SK-N-SH (cell line): ENCODE measurements around the gene LRRC46. TPM values are rescaled to one million over a fixed set of nuclear protein-coding genes. Genes with fewer than 3 reads are reported as not detected.

Experiments
- CTCF ChIA-PET: fragments of 300-600, 350-600 bp; formaldehyde crosslinking; extraction: SDS; loops from one replicate; lab custom pipeline; 2021; lab: Yijun Ruan, JAX
- POLR2A ChIA-PET: fragments of 350-600 bp; sonication (Branson Sonifier 250); formaldehyde crosslinking; extraction: SDS; loops from one replicate; lab custom pipeline; 2020; ENCODE audit warnings: antibody characterized with exemption, inconsistent platforms; lab: Yijun Ruan, JAX
- DNase-seq: peaks from one replicate; pipeline ENCODE4 v3.0.0; 2012
- H2AFZ ChIP-seq: fragments of 200-600 bp; sonication (generic); 2 replicates; pipeline ENCODE4 v1.8.1; 2016; ENCODE audit warnings: antibody characterized with exemption, mild to moderate bottlenecking, low read depth
- H3F3A ChIP-seq: fragments of 200-600 bp; sonication (generic); replicated peaks from 2 replicates; pipeline ENCODE3; 2016; ENCODE audit warnings: antibody characterized with exemption, mild to moderate bottlenecking; ENCODE audit not compliant: insufficient read depth
- H3K27ac ChIP-seq, 2 experiments: fragments of 200-500 bp in 1 of 2; fragments of 200-600 bp in 1 of 2; sonication (Bioruptor generic) in 1 of 2; sonication (generic), shearing (Covaris generic) in 1 of 2; 2 replicates each; pipeline versions ENCODE4 v1.5.1 to v1.6.1; 2014 to 2016; ENCODE audit warnings: low read depth in 2 of 2, inconsistent platforms in 1 of 2, low read length in 1 of 2, mild to moderate bottlenecking in 1 of 2, mixed read lengths in 1 of 2
- H3K27me3 ChIP-seq: fragments of 200-600 bp; sonication (generic), shearing (Covaris generic); 2 replicates; pipeline ENCODE4 v1.6.1; 2016; ENCODE audit warnings: mixed run types; ENCODE audit not compliant: insufficient read depth
- H3K36me3 ChIP-seq, 2 experiments: fragments of 200-500 bp in 1 of 2; fragments of 200-600 bp in 1 of 2; sonication (Bioruptor generic) in 1 of 2; sonication (generic) in 1 of 2; replicated peaks in 1 of 2; 2 replicates each; pipeline versions ENCODE3 to v1.5.1; 2014 to 2016; ENCODE audit warnings: low read length in 1 of 2, mild to moderate bottlenecking in 1 of 2; ENCODE audit not compliant: insufficient read depth in 2 of 2, control insufficient read depth in 1 of 2
- H3K4me1 ChIP-seq, 2 experiments: fragments of 200-500 bp in 1 of 2; fragments of 200-600 bp in 1 of 2; sonication (Bioruptor generic) in 1 of 2; sonication (generic), shearing (Covaris generic) in 1 of 2; 2 replicates each; pipeline versions ENCODE4 v1.5.1 to v1.6.1; 2014 to 2016; ENCODE audit warnings: low read depth in 1 of 2, low read length in 1 of 2, mixed run types in 1 of 2; ENCODE audit not compliant: insufficient read depth in 2 of 2, control insufficient read depth in 1 of 2
- H3K4me2 ChIP-seq: fragments of 200-600 bp; sonication (generic), shearing (Covaris generic); 2 replicates; pipeline ENCODE4 v1.6.1; 2017; ENCODE audit warnings: mixed run types
- H3K4me3 ChIP-seq, 2 experiments: fragments of 200-500 bp in 1 of 2; fragments of 200-600 bp in 1 of 2; sonication (Bioruptor generic) in 1 of 2; sonication (generic), shearing (Covaris generic) in 1 of 2; 2 replicates each; pipeline versions ENCODE4 v1.5.1 to v1.8.1; 2014 to 2016; ENCODE audit warnings: low read depth in 2 of 2, inconsistent platforms in 1 of 2, low read length in 1 of 2, mild to moderate bottlenecking in 1 of 2, mixed read lengths in 1 of 2, moderate library complexity in 1 of 2
- H3K79me2 ChIP-seq: fragments of 200-600 bp; sonication (generic); 2 replicates; pipeline ENCODE4 v1.8.1; 2017; ENCODE audit warnings: mild to moderate bottlenecking; ENCODE audit not compliant: insufficient read depth
- H3K9ac ChIP-seq: fragments of 200-600 bp; sonication (generic); 2 replicates; pipeline ENCODE4 v1.6.1; 2017; ENCODE audit warnings: mixed run types
- H3K9me2 ChIP-seq: fragments of 200-600 bp; sonication (generic); 2 replicates; pipeline ENCODE4 v1.6.1; 2017; ENCODE audit warnings: mixed run types
- H3K9me3 ChIP-seq: fragments of 200-600 bp; sonication (generic); 2 replicates; pipeline ENCODE4 v1.6.1; 2017; ENCODE audit warnings: mixed run types, mild to moderate bottlenecking, moderate library complexity
- H4K20me1 ChIP-seq: fragments of 200-600 bp; sonication (generic); 2 replicates; pipeline ENCODE4 v1.6.1; 2017; ENCODE audit warnings: mild to moderate bottlenecking, mixed run types; ENCODE audit not compliant: insufficient read depth
- EP300 ChIP-seq, 2 experiments: IDR thresholded peaks; 2 replicates each; pipeline versions ENCODE4 v1.4.0 to v1.6.1; 2012; ENCODE audit warnings: borderline replicate concordance in 1 of 2, low read depth in 1 of 2, low read length in 1 of 2
- FOXM1 ChIP-seq: IDR thresholded peaks from 2 replicates; pipeline ENCODE4 v1.4.0; 2012; ENCODE audit warnings: low read depth, mild to moderate bottlenecking
- IRF3 ChIP-seq: fragments of 150-350 bp; IDR thresholded peaks from 2 replicates; pipeline ENCODE4 v1.6.1; 2016; ENCODE audit warnings: mild to moderate bottlenecking, low read depth, low read length
- JUND ChIP-seq: IDR thresholded peaks from 2 replicates; pipeline ENCODE4 v1.4.0; 2012
- MAX ChIP-seq: IDR thresholded peaks from 2 replicates; pipeline ENCODE4 v1.4.0; 2012; ENCODE audit warnings: low read depth
- MEF2A ChIP-seq: IDR thresholded peaks from 2 replicates; pipeline ENCODE4 v1.4.0; 2012; ENCODE audit warnings: low read depth, borderline replicate concordance
- NRF1 ChIP-seq: IDR thresholded peaks from 2 replicates; pipeline ENCODE4 v1.6.1; 2012; ENCODE audit warnings: low read depth, mild to moderate bottlenecking, low read length
- PBX3 ChIP-seq: IDR thresholded peaks from 2 replicates; pipeline ENCODE4; 2012
- POLR2AphosphoS5 ChIP-seq: IDR thresholded peaks from 2 replicates; pipeline ENCODE4 v1.6.1; 2012; ENCODE audit warnings: low read depth, low read length
- RCOR1 ChIP-seq: fragments of 150-350 bp; IDR thresholded peaks from 2 replicates; pipeline ENCODE4 v1.6.1; 2017; ENCODE audit warnings: antibody characterized with exemption, low read length
- RXRA ChIP-seq: IDR thresholded peaks from 2 replicates; pipeline ENCODE4 v1.4.0; 2012; ENCODE audit warnings: low read depth, mild to moderate bottlenecking, borderline replicate concordance
- SIN3A ChIP-seq: IDR thresholded peaks from 2 replicates; pipeline ENCODE4 v1.6.1; 2012; ENCODE audit warnings: low read depth, mild to moderate bottlenecking, low read length, moderate library complexity, borderline replicate concordance
- TEAD4 ChIP-seq: IDR thresholded peaks from 2 replicates; pipeline ENCODE4 v1.4.0; 2012; ENCODE audit warnings: mild to moderate bottlenecking, borderline replicate concordance; ENCODE audit not compliant: insufficient read depth
- USF1 ChIP-seq: IDR thresholded peaks from 2 replicates; pipeline ENCODE4 v1.4.0; 2012; ENCODE audit warnings: low read depth, borderline replicate concordance
- USF2 ChIP-seq: fragments of 150-350 bp; IDR thresholded peaks from 2 replicates; pipeline ENCODE4 v1.6.1; 2017; ENCODE audit warnings: antibody characterized with exemption, low read length, low read depth, borderline replicate concordance
- YY1 ChIP-seq: IDR thresholded peaks from 2 replicates; pipeline ENCODE4 v1.4.0; 2012; ENCODE audit warnings: low read depth, mild to moderate bottlenecking
- WGBS: methylation state at CpG from one replicate; pipeline ENCODE4 v1.1.6; 2017; ENCODE audit warnings: low lambda C conversion rate; 5-methylcytosine and 5-hydroxymethylcytosine counted together
- polyA plus RNA-seq, 3 experiments: library from polyadenylated mRNA; depleted of rRNA; stranded (reverse); fragments of >200 nt; gene quantifications; 2 replicates each; pipeline ENCODE4 v1.2.3, GENCODE V29; 2012

LRRC46 gene
- polyA plus RNA-seq, 1 of the 3 experiments (the other 2 are of a cell fraction), result 1.6 TPM

GRCh38 chr17:47882695-47883588 is 51.5 kb downstream of the LRRC46 start:
- Histone ChIP-seq H3F3A (peaks cover 5% of the 10 kb centered on the region), H4K20me1 (no peaks in the 10 kb centered on the region), H3K9me2 (no peaks in the 10 kb centered on the region), H3K4me2 (no peak overlapping the region), H3K79me2 (no peaks in the 10 kb centered on the region), H2AFZ (no peak overlapping the region), H3K4me1 (peaks cover 0 to 8% of the 10 kb centered on the region in 2 experiments; a peak in 1 of 4 replicates), H3K27ac (no peak overlapping the region), H3K36me3 (no peaks in the 10 kb centered on the region), H3K27me3 (peaks cover 18% of the 10 kb centered on the region; the same call in 1 of the 2 replicates), H3K9me3 (no peaks in the 10 kb centered on the region), H3K4me3 (no peak overlapping the region), H3K9ac (no peak overlapping the region)
- 77% methylated on average over 9 of the region's 9 CpGs for WGBS
- DNase-seq, result no peak
- CTCF ChIA-PET, result interaction anchor here (0.6 to 19.9 kb wide), 7 partner anchors 8 to 203 kb away, joined by 3 to 1447 read pairs (median 7); partner anchors contain the start of genes SCRN2, SP2 and SP6
- TF ChIP-seq FOXM1 (no peak), MEF2A (no peak), EP300 (IDR thresholded peaks at IDR 0.05; ENCODE audit: borderline replicate concordance in 1 of 2, low read depth in 1 of 2, low read length in 1 of 2) (no peak), JUND (no peak), POLR2AphosphoS5 (no peak), MAX (no peak), RCOR1 (no peak), IRF3 (no peak), SIN3A (no peak), TEAD4 (no peak)
- POLR2A ChIA-PET, result no interaction called here

GRCh38 chr17:47883589-47884426 is 52.3 kb downstream of the LRRC46 start:
- CTCF ChIA-PET, result interaction anchor here (0.6 to 19.9 kb wide), 9 partner anchors 10 to 202 kb away, joined by 3 to 1447 read pairs (median 6); partner anchors contain the start of genes LRRC46, MRPL10, OSBPL7 and SCRN2
- Histone ChIP-seq H3K9me3 (no peaks in the 10 kb centered on the region), H3K27me3 (peaks cover 10% of the 10 kb centered on the region; the same call in 1 of the 2 replicates), H3K9ac (no peak overlapping the region), H3K9me2 (no peaks in the 10 kb centered on the region), H3K4me2 (no peak overlapping the region), H3K4me1 (peaks cover 0 to 4% of the 10 kb centered on the region in 2 experiments; a peak in 1 of 4 replicates), H3F3A (peaks cover 3% of the 10 kb centered on the region), H4K20me1 (no peaks in the 10 kb centered on the region), H3K4me3 (no peak overlapping the region), H3K27ac (no peak overlapping the region), H3K36me3 (no peaks in the 10 kb centered on the region), H2AFZ (no peak overlapping the region), H3K79me2 (no peaks in the 10 kb centered on the region)
- POLR2A ChIA-PET, result interaction anchor here (1.1 kb wide), 1 partner anchor 36 kb away, joined by 4 read pairs; no protein-coding TSS in a partner anchor
- DNase-seq, result no peak
- 66% methylated on average over 9 of the region's 9 CpGs for WGBS
- no peak for TF ChIP-seq PBX3
- TF ChIP-seq USF2, result no peak
- no peak for TF ChIP-seq RXRA
- no peak for TF ChIP-seq IRF3
- TF ChIP-seq NRF1, result no peak
- TF ChIP-seq USF1, result no peak
- TF ChIP-seq FOXM1, result no peak
- no peak for TF ChIP-seq YY1
